Measurements from ENCODE around the gene PCDHGA10.
"Not testable (repeated sequence)": the region's sequence is repeated elsewhere in the genome, so short reads cannot be mapped to it uniquely, and the experiment has no call there.

The PCDHGA10 gene
- total RNA-seq: 0.52 to 1.8 (median 1.1) reads per million in 18 experiments

DNA sequence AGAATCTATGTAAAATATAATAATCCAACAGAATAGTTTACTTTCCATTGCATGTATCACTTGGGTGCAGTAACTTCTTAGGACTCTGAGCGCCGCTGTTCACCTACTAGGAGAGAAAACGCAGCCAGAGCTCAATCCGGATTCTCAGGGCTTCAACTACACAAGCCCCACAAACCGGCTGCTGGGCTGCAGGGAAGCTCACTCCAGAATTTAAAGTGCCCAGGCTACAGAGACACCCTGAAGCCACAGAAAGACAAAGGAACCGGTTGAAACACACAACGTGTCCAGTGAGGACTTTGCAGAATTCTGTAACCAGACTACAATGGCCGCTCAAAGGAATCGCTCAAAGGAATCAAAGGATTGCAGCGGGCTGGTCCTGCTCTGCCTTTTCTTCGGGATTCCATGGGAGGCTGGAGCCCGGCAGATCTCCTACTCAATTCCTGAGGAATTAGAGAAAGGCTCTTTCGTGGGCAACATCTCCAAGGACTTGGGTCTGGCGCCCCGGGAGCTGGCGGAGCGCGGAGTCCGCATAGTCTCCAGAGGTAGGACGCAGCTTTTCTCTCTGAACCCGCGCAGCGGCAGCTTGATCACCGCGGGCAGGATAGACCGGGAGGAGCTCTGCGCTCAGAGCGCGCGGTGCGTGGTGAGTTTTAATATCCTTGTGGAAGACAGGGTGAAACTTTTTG lies at the start of gene PCDHGA10:
Gene PCDHGA10 (plus strand): TSS at position 134 of the 686 bp plus-strand sequence. CDS start 189 bp downstream, at position 323.
- DNase-seq: peak; percentile 57 to 73

GRCh38 chr5:141363952-141364660 lies 48.7 kb upstream of the PCDHGA10 start, which contains the start of gene PCDHGA5:
Gene PCDHGA5, plus strand, starts transcription at chr5:141364162. Its CDS starts 169 bp downstream, at chr5:141364331.
- DNase-seq: no peak

DNA sequence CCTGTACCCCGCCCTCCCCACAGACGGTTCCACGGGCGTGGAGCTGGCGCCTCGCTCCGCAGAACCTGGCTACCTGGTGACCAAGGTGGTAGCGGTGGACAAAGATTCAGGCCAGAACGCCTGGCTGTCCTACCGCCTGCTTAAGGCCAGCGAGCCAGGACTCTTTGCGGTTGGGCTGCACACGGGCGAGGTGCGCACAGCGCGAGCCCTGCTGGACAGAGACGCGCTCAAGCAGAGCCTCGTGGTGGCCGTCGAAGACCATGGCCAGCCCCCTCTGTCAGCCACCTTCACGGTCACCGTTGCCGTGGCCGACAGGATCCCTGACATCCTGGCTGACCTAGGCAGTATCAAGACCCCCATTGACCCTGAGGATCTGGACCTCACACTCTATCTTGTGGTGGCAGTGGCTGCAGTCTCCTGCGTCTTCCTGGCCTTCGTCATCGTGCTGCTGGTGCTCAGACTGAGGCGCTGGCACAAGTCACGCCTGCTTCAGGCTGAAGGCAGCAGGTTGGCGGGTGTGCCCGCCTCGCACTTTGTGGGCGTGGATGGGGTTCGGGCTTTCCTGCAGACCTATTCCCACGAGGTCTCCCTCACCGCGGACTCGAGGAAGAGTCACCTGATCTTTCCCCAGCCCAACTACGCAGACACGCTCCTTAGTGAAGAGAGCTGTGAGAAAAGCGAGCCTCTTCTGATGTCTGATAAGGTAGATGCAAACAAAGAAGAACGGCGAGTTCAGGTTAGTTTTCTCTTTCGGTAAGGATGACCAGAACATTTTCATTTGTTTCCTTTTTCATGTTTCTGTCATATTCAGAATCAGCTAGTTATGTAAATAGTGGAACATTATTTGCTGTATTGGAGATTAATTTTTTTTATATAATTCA lies 46.5 kb upstream of the PCDHGA10 start:
- no peak for DNase-seq

- peak in 1 of 2 donors; percentile 45 for DNase-seq
Measured at GRCh38 chr5:141369994-141370848, 42.6 kb upstream of the PCDHGA10 start, which contains the start of gene PCDHGB3. Gene PCDHGB3, plus strand, starts transcription at chr5:141370242. Its CDS starts 153 bp downstream, at chr5:141370395.

GRCh38 chr5:141371572-141372475 lies 41.0 kb upstream of the PCDHGA10 start:
- DNase-seq: no peak

DNA sequence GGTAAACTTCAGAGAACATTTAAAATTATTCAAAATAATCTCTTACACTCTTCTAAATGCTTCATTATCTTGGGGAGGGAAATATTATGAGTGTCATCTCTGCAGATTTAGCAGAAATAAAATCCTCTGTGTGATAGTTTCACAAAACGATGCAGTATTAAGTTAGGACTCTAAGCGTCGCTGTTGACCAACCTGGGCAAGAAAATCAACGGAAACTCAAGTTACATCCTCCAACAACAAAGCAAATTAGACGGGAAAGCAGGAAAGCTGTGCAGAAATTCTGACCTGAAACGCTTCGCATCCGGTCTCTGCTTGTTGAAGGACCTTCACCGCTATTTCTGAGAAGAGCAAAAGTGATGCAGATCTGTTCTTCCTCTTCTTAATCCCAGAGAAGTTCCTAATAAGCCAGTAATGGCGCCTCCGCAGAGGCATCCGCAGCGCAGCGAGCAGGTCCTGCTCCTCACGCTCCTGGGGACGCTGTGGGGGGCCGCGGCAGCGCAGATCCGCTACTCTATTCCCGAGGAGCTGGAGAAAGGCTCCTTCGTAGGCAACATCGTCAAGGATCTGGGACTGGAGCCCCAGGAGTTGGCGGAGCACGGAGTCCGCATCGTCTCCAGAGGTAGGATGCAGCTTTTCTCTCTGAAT lies 39.0 kb upstream of the PCDHGA10 start, which contains the start of gene PCDHGA6:
Gene PCDHGA6 (plus strand): TSS at position 219 of the 645 bp plus-strand sequence. CDS start 193 bp downstream, at position 412.
- DNase-seq: peak; percentile 9 to 16

DNA sequence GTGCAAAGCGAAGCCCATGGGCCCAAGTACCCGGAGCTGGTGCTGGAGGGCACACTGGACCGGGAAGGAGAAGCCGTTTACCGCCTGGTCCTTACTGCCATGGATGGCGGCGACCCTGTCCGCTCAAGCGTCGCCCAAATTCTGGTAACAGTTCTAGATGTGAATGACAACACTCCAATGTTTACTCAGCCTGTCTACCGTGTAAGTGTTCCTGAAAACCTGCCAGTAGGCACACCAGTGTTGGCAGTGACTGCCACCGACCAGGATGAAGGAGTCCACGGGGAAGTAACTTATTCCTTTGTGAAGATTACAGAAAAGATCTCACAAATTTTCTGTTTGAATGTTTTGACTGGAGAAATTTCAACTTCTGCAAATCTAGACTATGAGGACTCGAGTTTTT lies 38.2 kb upstream of the PCDHGA10 start:
- DNase-seq: no peak

GRCh38 chr5:141375444-141376155 lies 37.2 kb upstream of the PCDHGA10 start:
- not testable (repeated sequence) for DNase-seq

GRCh38 chr5:141382469-141383294 lies 30.1 kb upstream of the PCDHGA10 start, which contains the start of gene PCDHGA7:
Gene PCDHGA7, plus strand, starts transcription at chr5:141382742. Its CDS starts 158 bp downstream, at chr5:141382900.
- no peak for DNase-seq

GRCh38 chr5:141383345-141383744 lies 29.4 kb upstream of the PCDHGA10 start:
- DNase-seq: no peak

- DNase-seq: no peak
Measured at GRCh38 chr5:141384471-141385267, 28.1 kb upstream of the PCDHGA10 start.

DNA sequence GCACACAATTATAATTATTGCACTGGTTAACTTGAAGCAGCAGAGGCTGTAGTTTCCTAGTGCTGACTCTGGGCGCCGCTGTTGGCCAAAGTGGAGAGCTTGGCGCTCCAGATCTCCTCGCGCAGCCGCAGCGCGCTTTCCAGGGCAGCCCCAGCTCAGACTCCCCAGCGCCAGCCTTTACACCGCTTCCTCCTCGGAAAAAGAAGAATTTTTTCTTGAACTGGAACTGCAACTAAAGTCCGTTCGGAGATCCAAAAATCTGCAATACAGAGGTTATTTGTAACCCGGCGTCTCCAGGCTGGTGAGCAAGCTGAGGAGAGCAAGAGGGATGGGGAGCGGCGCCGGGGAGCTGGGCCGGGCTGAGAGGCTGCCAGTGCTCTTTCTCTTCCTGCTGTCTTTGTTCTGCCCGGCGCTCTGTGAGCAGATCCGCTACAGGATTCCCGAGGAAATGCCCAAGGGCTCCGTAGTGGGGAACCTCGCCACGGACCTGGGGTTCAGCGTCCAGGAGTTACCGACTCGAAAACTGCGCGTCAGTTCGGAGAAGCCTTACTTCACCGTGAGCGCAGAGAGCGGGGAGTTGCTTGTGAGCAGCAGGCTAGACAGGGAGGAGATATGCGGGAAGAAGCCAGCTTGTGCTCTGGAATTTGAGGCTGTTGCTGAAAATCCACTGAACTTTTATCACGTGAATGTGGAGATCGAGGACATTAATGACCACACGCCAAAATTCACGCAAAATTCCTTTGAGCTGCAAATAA lies 25.1 kb upstream of the PCDHGA10 start, which contains the start of gene PCDHGB4:
Gene PCDHGB4 (plus strand): TSS at position 142 of the 755 bp plus-strand sequence. CDS start 187 bp downstream, at position 329.
- DNase-seq: peak in 1 of 2 donors; percentile 41

DNA sequence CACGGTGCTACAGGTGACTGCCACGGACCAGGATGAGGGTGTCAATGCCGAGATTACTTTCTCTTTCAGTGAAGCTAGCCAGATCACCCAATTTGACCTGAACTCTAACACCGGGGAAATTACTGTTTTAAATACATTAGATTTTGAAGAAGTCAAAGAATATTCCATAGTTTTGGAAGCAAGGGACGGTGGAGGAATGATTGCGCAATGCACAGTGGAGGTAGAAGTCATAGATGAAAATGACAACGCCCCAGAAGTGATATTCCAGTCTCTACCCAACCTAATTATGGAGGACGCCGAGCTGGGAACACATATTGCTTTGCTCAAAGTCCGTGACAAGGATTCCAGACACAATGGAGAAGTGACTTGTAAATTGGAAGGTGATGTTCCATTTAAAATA lies 24.1 kb upstream of the PCDHGA10 start:
- DNase-seq: no peak

- no peak for DNase-seq
Measured at GRCh38 chr5:141389153-141390042, 23.4 kb upstream of the PCDHGA10 start.

Measured in inflammatory macrophage (primary cell).